Cardiac muscle cell (in vitro differentiated cells and primary cell): ENCODE data around the gene REPS2. TPM values are rescaled to one million over a fixed set of nuclear protein-coding genes. Genes with fewer than 3 reads are reported as not detected.

Source experiments
- DNase-seq, 2 donors: peaks; one replicate each; pipeline versions ENCODE4 v3.0.0 to v3.0.0-alpha.2; 2010 to 2017; ENCODE audit warnings: low read depth in 1 of 2, low spot score in 1 of 2
- H3K27ac ChIP-seq: fragments of 200-600 bp; sonication (generic); 2 replicates; pipeline ENCODE4 v1.5.1; 2016
- H3K27me3 ChIP-seq: fragments of 200-600 bp; sonication (generic); 2 replicates; pipeline ENCODE4 v1.6.0; 2016; ENCODE audit warnings: control low read depth
- H3K36me3 ChIP-seq: fragments of 200-600 bp; sonication (generic); 2 replicates; pipeline ENCODE4 v1.5.1; 2016; ENCODE audit warnings: control low read depth
- H3K4me1 ChIP-seq: fragments of 200-600 bp; sonication (generic); 2 replicates; pipeline ENCODE4 v1.8.1; 2017; ENCODE audit warnings: low read depth, mild to moderate bottlenecking, mixed run types
- H3K4me3 ChIP-seq: fragments of 200-600 bp; sonication (generic); 2 replicates; pipeline ENCODE4 v1.5.1; 2016; ENCODE audit warnings: mild to moderate bottlenecking
- H3K9me3 ChIP-seq: fragments of 200-600 bp; sonication (generic); 2 replicates; pipeline ENCODE4 v1.5.1; 2017; ENCODE audit warnings: low read depth, mild to moderate bottlenecking, control low read depth
- polyA plus RNA-seq: library from polyadenylated mRNA; unstranded; fragments of >200 nt; fragmentation: Nextera tagmentation; extraction: Ambion mirVana; gene quantifications from 2 replicates; pipeline ENCODE4 v1.2.1, GENCODE V29; 2016
- total RNA-seq: library from RNA; depleted of rRNA; stranded (reverse); fragments of >200 nt; gene quantifications from 2 replicates; pipeline ENCODE4 v1.2.3, GENCODE V29; 2016
- TF ChIP-seq, protein P1 (sequence below): IDR thresholded peaks from 2 replicates; pipeline ENCODE4 v1.5.1; 2012; ENCODE audit warnings: low read depth, mild to moderate bottlenecking, low read length

Gene REPS2
- total and polyA plus RNA-seq, 2 experiments from 2014 or later = 6.0 to 9.1 TPM

DNA sequence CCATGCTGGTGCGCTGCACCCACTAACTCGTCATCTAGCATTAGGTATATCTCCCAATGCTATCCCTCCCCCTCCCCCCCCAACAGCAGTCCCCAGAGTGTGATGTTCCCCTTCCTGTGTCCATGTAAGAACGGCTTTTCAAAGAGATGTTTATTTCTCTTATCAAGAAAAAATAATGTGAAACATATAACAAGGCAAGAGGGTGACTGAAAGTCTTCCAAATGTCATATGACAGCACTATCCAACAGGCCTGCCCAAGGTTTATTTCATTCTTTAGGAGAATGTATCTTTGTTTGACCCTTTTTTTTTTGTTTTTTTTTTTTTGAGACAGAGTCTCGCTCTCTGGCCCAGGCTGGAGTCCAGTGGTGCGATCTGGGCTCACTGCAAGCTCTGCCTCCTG lies 29.9 kb upstream of the REPS2 start:
- no peak overlapping the region for H3K27ac ChIP-seq
- TF ChIP-seq, protein P1, sequence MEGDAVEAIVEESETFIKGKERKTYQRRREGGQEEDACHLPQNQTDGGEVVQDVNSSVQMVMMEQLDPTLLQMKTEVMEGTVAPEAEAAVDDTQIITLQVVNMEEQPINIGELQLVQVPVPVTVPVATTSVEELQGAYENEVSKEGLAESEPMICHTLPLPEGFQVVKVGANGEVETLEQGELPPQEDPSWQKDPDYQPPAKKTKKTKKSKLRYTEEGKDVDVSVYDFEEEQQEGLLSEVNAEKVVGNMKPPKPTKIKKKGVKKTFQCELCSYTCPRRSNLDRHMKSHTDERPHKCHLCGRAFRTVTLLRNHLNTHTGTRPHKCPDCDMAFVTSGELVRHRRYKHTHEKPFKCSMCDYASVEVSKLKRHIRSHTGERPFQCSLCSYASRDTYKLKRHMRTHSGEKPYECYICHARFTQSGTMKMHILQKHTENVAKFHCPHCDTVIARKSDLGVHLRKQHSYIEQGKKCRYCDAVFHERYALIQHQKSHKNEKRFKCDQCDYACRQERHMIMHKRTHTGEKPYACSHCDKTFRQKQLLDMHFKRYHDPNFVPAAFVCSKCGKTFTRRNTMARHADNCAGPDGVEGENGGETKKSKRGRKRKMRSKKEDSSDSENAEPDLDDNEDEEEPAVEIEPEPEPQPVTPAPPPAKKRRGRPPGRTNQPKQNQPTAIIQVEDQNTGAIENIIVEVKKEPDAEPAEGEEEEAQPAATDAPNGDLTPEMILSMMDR = no peak
- no peaks in the 10 kb centered on the region for H3K27me3 ChIP-seq
- no peaks in the 10 kb centered on the region for H3K9me3 ChIP-seq
- no peaks in the 10 kb centered on the region for H3K4me1 ChIP-seq
- H3K36me3 ChIP-seq = no peaks in the 10 kb centered on the region
- no peak for DNase-seq
- H3K4me3 ChIP-seq = no peak overlapping the region

DNA sequence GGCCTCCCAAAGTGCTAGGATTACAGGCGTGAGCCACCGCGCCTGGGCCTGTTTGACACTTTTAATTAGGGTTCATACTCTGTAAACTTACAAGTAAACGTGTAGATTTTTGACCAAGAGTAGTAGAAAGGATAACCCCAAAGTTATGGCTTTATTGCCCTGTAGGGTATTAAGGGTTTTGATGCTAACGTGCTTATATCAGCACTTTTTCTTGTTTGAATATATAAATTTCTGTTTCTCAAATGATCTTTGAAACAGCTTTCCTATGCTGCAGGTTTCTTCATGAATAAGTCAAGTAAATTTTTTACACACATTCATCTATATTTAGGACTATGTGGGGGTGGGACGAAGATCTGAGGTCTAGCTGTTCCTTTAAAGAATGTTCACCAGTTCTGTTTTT lies 29.3 kb upstream of the REPS2 start:
- H3K9me3 ChIP-seq = no peaks in the 10 kb centered on the region
- no peak overlapping the region for H3K27ac ChIP-seq
- no peak for DNase-seq
- H3K4me3 ChIP-seq = no peak overlapping the region
- no peaks in the 10 kb centered on the region for H3K36me3 ChIP-seq
- TF ChIP-seq, protein P1 = no peak
- H3K27me3 ChIP-seq = no peaks in the 10 kb centered on the region
- H3K4me1 ChIP-seq = no peaks in the 10 kb centered on the region

DNA sequence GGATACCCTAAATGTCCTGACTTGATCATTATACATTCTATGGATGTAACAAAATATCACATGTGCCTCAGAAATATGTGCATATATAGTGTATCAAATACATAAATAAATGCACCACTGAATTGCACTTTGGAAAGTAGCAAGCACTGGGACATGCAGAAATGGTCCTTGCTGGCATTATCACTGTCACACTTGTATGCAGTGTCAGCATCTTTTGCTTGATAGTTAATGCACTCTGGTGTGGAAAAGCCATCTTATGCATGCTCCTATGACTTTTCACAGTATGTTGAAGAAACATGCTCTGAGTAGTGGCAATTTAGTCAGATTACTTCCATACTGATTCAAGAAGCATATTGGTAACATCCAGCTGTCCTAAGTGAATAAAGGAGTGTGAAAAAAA lies 27.5 kb upstream of the REPS2 start:
- H3K27ac ChIP-seq = no peak overlapping the region
- H3K36me3 ChIP-seq = no peaks in the 10 kb centered on the region
- no peak overlapping the region for H3K4me3 ChIP-seq
- no peaks in the 10 kb centered on the region for H3K9me3 ChIP-seq
- TF ChIP-seq, protein P1 = no peak
- H3K4me1 ChIP-seq = no peaks in the 10 kb centered on the region
- no peaks in the 10 kb centered on the region for H3K27me3 ChIP-seq
- DNase-seq = no peak

DNA sequence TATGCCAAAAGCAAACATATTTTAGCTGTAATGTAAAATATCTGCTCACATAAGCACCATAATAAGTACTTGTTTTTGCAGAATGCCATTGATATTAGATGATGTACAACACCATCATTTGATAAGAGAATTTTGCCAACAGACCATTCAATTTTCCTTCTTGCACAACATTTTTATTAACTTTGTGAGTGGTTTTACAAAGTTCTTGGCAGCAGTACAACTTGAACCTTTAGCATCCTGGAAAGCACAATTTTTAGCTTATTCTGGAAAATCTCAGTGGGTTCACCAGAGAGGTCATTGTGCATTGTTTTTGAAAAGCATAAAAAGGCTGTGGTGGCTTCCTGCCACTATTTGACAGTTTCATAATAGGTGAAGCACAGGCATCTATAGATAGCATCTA lies 26.4 kb upstream of the REPS2 start:
- TF ChIP-seq, protein P1 = no peak
- Histone ChIP-seq H3K27me3 (no peaks in the 10 kb centered on the region), H3K4me1 (no peaks in the 10 kb centered on the region), H3K27ac (no peak overlapping the region), H3K36me3 (no peaks in the 10 kb centered on the region), H3K4me3 (no peak overlapping the region), H3K9me3 (no peaks in the 10 kb centered on the region)
- DNase-seq = peak in 1 of 2 donors; percentile 68

DNA sequence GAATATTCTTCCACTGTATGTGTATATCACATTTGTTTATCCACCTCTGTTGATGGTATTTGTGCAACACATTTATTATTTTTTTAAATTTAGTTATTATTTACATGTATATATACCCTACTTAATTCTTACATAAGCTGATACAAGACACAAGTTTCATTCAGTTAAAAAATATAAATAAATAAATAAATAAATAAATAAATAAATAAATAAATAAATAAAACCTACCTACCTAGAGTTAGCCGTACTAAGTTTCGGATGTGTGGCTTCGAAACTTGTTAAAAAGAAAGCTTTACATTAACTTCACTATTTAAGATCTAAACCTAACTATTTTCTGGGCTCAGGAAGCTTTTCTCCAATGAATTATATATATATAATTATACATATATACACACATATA lies 23.3 kb upstream of the REPS2 start:
- no peak overlapping the region for H3K27ac ChIP-seq
- H3K4me1 ChIP-seq = no peaks in the 10 kb centered on the region
- TF ChIP-seq, protein P1 = no peak
- no peaks in the 10 kb centered on the region for H3K36me3 ChIP-seq
- no peaks in the 10 kb centered on the region for H3K27me3 ChIP-seq
- no peak for DNase-seq
- no peaks in the 10 kb centered on the region for H3K9me3 ChIP-seq
- H3K4me3 ChIP-seq = no peak overlapping the region
